22Rv1 (cell line): ENCODE data around the gene ZNF319.

Source experiments
- CTCF ChIP-seq: fragments of 450-650 bp; IDR thresholded peaks from 2 replicates; pipeline ENCODE4 v1.5.1; 2017; ENCODE audit warnings: mild to moderate bottlenecking
- ZFX ChIP-seq: fragments of 450-650 bp; IDR thresholded peaks from 2 replicates; pipeline ENCODE4 v1.6.1; 2017; ENCODE audit warnings: antibody characterized with exemption, borderline replicate concordance

- TF ChIP-seq CTCF (no peak), ZFX (no peak)
Measured at GRCh38 chr16:57992084-57992483, 8.4 kb downstream of the ZNF319 start.
